Measurements from ENCODE around the gene TMEM44. TPM values are rescaled to one million over a fixed set of nuclear protein-coding genes. Genes with fewer than 3 reads are reported as not detected.

Gene TMEM44, protein sequence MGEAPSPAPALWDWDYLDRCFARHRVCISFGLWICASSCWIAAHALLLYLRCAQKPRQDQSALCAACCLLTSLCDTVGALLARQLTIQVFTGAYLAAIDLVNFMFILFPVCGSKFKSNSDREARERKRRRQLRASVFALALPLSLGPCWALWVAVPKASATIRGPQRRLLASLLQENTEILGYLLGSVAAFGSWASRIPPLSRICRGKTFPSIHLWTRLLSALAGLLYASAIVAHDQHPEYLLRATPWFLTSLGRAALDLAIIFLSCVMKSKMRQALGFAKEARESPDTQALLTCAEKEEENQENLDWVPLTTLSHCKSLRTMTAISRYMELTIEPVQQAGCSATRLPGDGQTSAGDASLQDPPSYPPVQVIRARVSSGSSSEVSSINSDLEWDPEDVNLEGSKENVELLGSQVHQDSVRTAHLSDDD
- total RNA-seq = 1 to 10 TPM; 4.0 to 5.8 TPM

- DNase-seq = peak; percentile 69
- Mint-ChIP-seq H3K4me1 (ENCODE audit: low read depth) (peaks cover 5% of the 10 kb centered on the region), H3K9me3 (no peaks in the 10 kb centered on the region), H3K27me3 (no peaks in the 10 kb centered on the region), H3K27ac (no peak within 1 kb of the TSS), H3K36me3 (no peaks in the 10 kb centered on the region), H3K4me3 (peak within 1 kb of the TSS; percentile 82)
- POLR2A ChIA-PET = no interaction called here
- intact Hi-C loops (cut with micrococcal nuclease) = loop anchor here (1.0 to 10.0 kb wide), 3 partner anchors 41 to 299 kb away; no protein-coding TSS in a partner anchor
- CTCF ChIA-PET = interaction anchor here (0.6 to 2.6 kb wide), 13 partner anchors 9 to 248 kb away, joined by 3 to 15 read pairs (median 4); partner anchors contain the start of gene LSG1
These were observed at the start of gene TMEM44 for GRCh38 chr3:194633349-194634004. TMEM44 (minus strand) TSS chr3:194633419; CDS start chr3:194633215, 204 bp downstream.

- POLR2A ChIA-PET = interaction anchor here (0.9 to 6.8 kb wide), 5 partner anchors 9 to 588 kb away, joined by 3 to 107 read pairs (median 3); partner anchors contain the start of genes LSG1 and XXYLT1
- CTCF ChIA-PET = interaction anchor here (0.6 to 3.4 kb wide), 48 partner anchors 9 to 874 kb away, joined by 3 to 83 read pairs (median 4); partner anchors contain the start of genes LSG1, TMEM44 and XXYLT1
- Mint-ChIP-seq H3K4me1 (ENCODE audit: low read depth) (peaks cover 39% of the 10 kb centered on the region), H3K36me3 (peaks cover 2% of the 10 kb centered on the region), H3K4me3 (no peak overlapping the region), H3K27me3 (peaks cover 24% of the 10 kb centered on the region), H3K27ac (no peak overlapping the region), H3K9me3 (no peaks in the 10 kb centered on the region)
- intact Hi-C loops (cut with micrococcal nuclease) = loop anchor here (1.0 to 10.0 kb wide), 4 partner anchors 212 to 762 kb away; partner anchors contain the start of gene ACAP2
- peak; percentile 77 for DNase-seq
These were observed 49.6 kb upstream of the TMEM44 start for GRCh38 chr3:194682694-194683310.

- DNase-seq = no peak
- CTCF ChIA-PET = interaction anchor here (0.6 to 3.4 kb wide), 45 partner anchors 9 to 874 kb away, joined by 3 to 83 read pairs (median 4); partner anchors contain the start of genes LSG1, TMEM44 and XXYLT1
- H3K9me3 Mint-ChIP-seq = no peaks in the 10 kb centered on the region
- H3K4me1 Mint-ChIP-seq (ENCODE audit: low read depth) = peaks cover 37% of the 10 kb centered on the region
- intact Hi-C loops (cut with micrococcal nuclease) = loop anchor here (1.0 to 10.0 kb wide), 4 partner anchors 213 to 763 kb away; partner anchors contain the start of gene ACAP2
- H3K27ac Mint-ChIP-seq = no peak overlapping the region
- H3K27me3 Mint-ChIP-seq = peaks cover 28% of the 10 kb centered on the region
- POLR2A ChIA-PET = interaction anchor here (0.9 to 6.8 kb wide), 5 partner anchors 8 to 589 kb away, joined by 3 to 107 read pairs (median 3); partner anchors contain the start of genes LSG1 and XXYLT1
- no peak overlapping the region for H3K4me3 Mint-ChIP-seq
- peaks cover 2% of the 10 kb centered on the region for H3K36me3 Mint-ChIP-seq
These were observed 49.0 kb upstream of the TMEM44 start for GRCh38 chr3:194682189-194682693.

DNA sequence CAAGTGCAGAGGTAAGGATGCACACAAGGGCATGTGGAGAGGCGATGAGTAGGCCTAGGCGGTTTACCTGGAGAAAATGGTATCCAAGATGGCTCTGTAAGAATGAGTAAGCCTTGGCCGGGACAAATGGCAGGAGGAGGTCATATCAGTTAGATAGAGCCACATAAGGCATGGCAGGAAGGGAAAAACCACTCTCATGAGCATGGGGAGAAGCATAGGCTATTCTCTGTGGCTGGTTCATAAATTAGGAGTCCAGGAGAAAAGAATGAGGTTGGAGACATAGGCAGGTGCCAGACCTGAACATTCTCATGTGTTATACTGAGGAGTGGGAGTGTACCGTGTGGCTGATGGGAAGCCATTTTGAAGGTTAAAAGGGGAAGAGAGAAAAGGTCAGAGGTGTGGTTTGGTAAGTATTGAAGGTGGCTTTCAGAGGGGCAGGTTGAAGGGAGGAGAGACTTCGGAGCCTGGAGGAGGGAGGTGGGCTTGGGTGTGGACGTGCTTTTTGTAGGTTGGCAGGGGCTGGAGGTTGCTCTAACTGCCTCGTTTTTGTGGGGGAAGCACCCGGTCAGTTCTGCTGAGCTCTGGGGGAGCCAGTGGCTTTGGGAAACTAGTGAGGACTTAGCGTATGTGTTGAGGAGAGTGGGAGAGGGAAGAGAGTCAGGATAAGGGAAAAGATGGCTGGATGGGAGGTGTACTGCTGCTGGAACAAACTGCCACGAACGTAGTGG lies 47.8 kb upstream of the TMEM44 start:
- Mint-ChIP-seq H3K4me3 (no peak overlapping the region), H3K36me3 (peaks cover 2% of the 10 kb centered on the region), H3K4me1 (ENCODE audit: low read depth) (peaks cover 42% of the 10 kb centered on the region), H3K27ac (peak overlapping the region; percentile 4), H3K27me3 (peaks cover 29% of the 10 kb centered on the region), H3K9me3 (no peaks in the 10 kb centered on the region)
- no peak for DNase-seq
- CTCF ChIA-PET = interaction anchor here (3.4 kb wide), 1 partner anchor 9 kb away, joined by 83 read pairs; the partner anchor contains the start of gene LSG1
- POLR2A ChIA-PET = interaction anchor here (1.8 kb wide), 1 partner anchor 580 kb away, joined by 7 read pairs; no protein-coding TSS in a partner anchor
- intact Hi-C loops (cut with micrococcal nuclease) = loop anchor here (10.0 kb wide), 2 partner anchors 214 to 764 kb away; partner anchors contain the start of gene ACAP2

DNA sequence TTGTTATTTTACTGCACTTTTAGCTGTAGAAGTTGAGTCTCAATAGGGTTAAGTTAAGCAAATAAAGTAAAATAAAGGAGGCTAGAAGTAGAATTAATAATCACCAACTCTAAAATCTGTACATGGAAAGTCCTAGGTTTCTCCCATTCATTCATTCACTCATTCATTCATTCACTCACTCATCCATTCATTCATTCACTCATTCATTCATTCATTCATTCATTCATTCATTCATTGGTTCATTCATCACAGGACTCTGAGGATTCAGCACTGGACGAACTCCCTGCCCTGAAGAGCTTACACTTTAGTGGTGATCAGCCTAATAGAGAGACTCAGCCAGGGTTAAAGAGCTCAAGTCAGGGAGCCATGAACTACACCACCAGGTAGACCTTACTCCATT lies 43.3 kb upstream of the TMEM44 start:
- H3K27ac Mint-ChIP-seq = no peak overlapping the region
- ChIA-PET POLR2A (interaction anchor here (7.0 kb wide), 1 partner anchor 9 kb away, joined by 107 read pairs; the partner anchor contains the start of gene FAM43A), CTCF (interaction anchor here (0.6 kb wide), 1 partner anchor 618 kb away, joined by 4 read pairs; no protein-coding TSS in a partner anchor)
- intact Hi-C loops (cut with micrococcal nuclease) = no loop called here
- H3K9me3 Mint-ChIP-seq = no peaks in the 10 kb centered on the region
- DNase-seq = no peak
- H3K4me1 Mint-ChIP-seq (ENCODE audit: low read depth) = peaks cover 31% of the 10 kb centered on the region
- H3K27me3 Mint-ChIP-seq = peaks cover 22% of the 10 kb centered on the region
- H3K36me3 Mint-ChIP-seq = no peaks in the 10 kb centered on the region
- H3K4me3 Mint-ChIP-seq = peak overlapping the region; percentile 6

DNA sequence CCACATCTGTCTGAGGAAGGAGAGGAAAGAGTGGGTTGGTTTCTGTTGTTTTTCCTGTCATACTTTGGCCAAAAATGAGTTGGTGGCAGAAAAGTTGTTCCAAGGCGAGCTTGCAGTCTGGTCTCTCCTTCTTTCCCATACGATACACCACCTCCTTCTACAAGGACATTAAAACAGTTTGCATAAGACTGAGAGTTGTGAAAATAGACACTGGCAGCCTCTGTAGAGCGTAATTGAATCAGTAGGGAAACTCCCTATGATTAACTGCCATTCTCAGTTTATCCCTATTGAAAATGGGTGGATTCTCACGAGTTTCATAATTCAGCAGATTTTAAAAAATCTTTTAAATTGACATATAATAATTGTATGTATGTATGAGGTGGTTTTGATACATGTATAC lies 42.5 kb upstream of the TMEM44 start:
- Mint-ChIP-seq H3K4me3 (peak overlapping the region; percentile 44), H3K9me3 (no peaks in the 10 kb centered on the region), H3K27ac (peak overlapping the region; percentile 84), H3K4me1 (ENCODE audit: low read depth) (peaks cover 39% of the 10 kb centered on the region), H3K27me3 (peaks cover 15% of the 10 kb centered on the region), H3K36me3 (peaks cover 2% of the 10 kb centered on the region)
- ChIA-PET CTCF (interaction anchor here (1.9 to 6.7 kb wide), 3 partner anchors 7 to 14 kb away, joined by 4 to 131 read pairs (median 83); partner anchors contain the start of gene FAM43A), POLR2A (interaction anchor here (1.0 to 7.0 kb wide), 3 partner anchors 10 to 454 kb away, joined by 3 to 107 read pairs (median 3); partner anchors contain the start of gene FAM43A)
- intact Hi-C loops (cut with micrococcal nuclease) = loop anchor here (1.0 to 2.0 kb wide), 3 partner anchors 10 to 43 kb away; partner anchors contain the start of genes FAM43A and TMEM44
- DNase-seq = peak; percentile 27

- Mint-ChIP-seq H3K4me3 (peak overlapping the region; percentile 44), H3K27me3 (peaks cover 14% of the 10 kb centered on the region), H3K36me3 (peaks cover 2% of the 10 kb centered on the region), H3K4me1 (ENCODE audit: low read depth) (peaks cover 44% of the 10 kb centered on the region), H3K27ac (peak overlapping the region; percentile 84), H3K9me3 (no peaks in the 10 kb centered on the region)
- intact Hi-C loops (cut with micrococcal nuclease) = loop anchor here (1.0 to 2.0 kb wide), 3 partner anchors 10 to 42 kb away; partner anchors contain the start of genes FAM43A and TMEM44
- POLR2A ChIA-PET = interaction anchor here (0.7 to 7.0 kb wide), 4 partner anchors 10 to 455 kb away, joined by 3 to 107 read pairs (median 3); partner anchors contain the start of gene FAM43A
- DNase-seq = peak; percentile 87
- CTCF ChIA-PET = interaction anchor here (1.8 to 6.7 kb wide), 4 partner anchors 8 to 584 kb away, joined by 4 to 131 read pairs (median 44); partner anchors contain the start of gene FAM43A
These were observed 41.9 kb upstream of the TMEM44 start for GRCh38 chr3:194675081-194675640.

GRCh38 chr3:194673761-194674160 lies 40.5 kb upstream of the TMEM44 start:
- Mint-ChIP-seq H3K9me3 (no peaks in the 10 kb centered on the region), H3K27me3 (peaks cover 8% of the 10 kb centered on the region), H3K4me3 (peak overlapping the region; percentile 21), H3K27ac (peak overlapping the region; percentile 55), H3K36me3 (peaks cover 10% of the 10 kb centered on the region), H3K4me1 (ENCODE audit: low read depth) (peaks cover 50% of the 10 kb centered on the region)
- ChIA-PET CTCF (interaction anchor here (1.1 to 6.7 kb wide), 7 partner anchors 9 to 849 kb away, joined by 3 to 131 read pairs (median 4); partner anchors contain the start of genes FAM43A and XXYLT1), POLR2A (interaction anchor here (7.0 kb wide), 1 partner anchor 12 kb away, joined by 107 read pairs; the partner anchor contains the start of gene FAM43A)
- no peak for DNase-seq
- intact Hi-C loops (cut with micrococcal nuclease) = loop anchor here (2.0 kb wide), 2 partner anchors 41 to 187 kb away; partner anchors contain the start of genes ATP13A3 and TMEM44

DNA sequence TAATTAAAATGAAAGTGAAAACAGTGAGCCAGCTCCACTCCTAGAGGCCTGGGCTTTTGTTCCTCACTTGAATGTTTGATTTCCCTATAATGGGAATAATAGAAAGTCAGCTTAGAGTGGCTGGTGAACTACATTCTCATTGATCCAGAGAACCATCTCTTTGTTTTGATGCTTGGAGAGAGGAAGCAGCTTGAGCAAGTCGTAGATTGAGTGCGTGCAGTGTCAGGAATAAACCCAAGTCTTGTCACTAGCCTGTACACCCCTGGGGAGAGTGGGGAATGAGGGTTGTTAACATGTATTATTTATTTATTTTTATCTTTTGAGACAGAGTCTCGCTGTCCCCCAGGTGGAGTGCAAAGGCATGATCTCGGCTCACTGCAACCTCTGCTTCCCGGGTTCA lies 39.7 kb upstream of the TMEM44 start:
- peaks cover 56% of the 10 kb centered on the region for H3K4me1 Mint-ChIP-seq (ENCODE audit: low read depth)
- H3K9me3 Mint-ChIP-seq = no peaks in the 10 kb centered on the region

More for the DNA sequence above, 39.7 kb upstream of the TMEM44 start:
- peaks cover 15% of the 10 kb centered on the region for H3K36me3 Mint-ChIP-seq
- intact Hi-C loops (cut with micrococcal nuclease) = loop anchor here (1.0 to 2.0 kb wide), 3 partner anchors 96 to 587 kb away; partner anchors contain the start of gene ATP13A3
- H3K27me3 Mint-ChIP-seq = peaks cover 7% of the 10 kb centered on the region
- H3K27ac Mint-ChIP-seq = peak overlapping the region; percentile 94
- CTCF ChIA-PET = interaction anchor here (0.6 to 6.7 kb wide), 18 partner anchors 10 to 850 kb away, joined by 3 to 131 read pairs (median 4); partner anchors contain the start of genes FAM43A and XXYLT1
- POLR2A ChIA-PET = interaction anchor here (1.0 to 7.0 kb wide), 4 partner anchors 12 to 460 kb away, joined by 3 to 107 read pairs (median 3); partner anchors contain the start of gene FAM43A
- no peak for DNase-seq
- H3K4me3 Mint-ChIP-seq = peak overlapping the region; percentile 98

Data from activated CD4-positive, alpha-beta memory T cell treated with anti-CD3 and anti-CD28 coated beads for 36 hours (primary cell).